KMS-11 (cell line): ENCODE measurements around the gene FUZ.
A peak's percentile ranks its signal among the peaks of the same experiment; 100 is the strongest.

Source experiments
- H2AFZ ChIP-seq: fragments of 200-600 bp; sonication (generic); 2 replicates; pipeline ENCODE4 v1.6.1; 2016; ENCODE audit warnings: antibody characterized with exemption, mixed run types, low read depth
- H3K27ac ChIP-seq: fragments of 200-600 bp; sonication (generic); 2 replicates; pipeline ENCODE4 v1.6.1; 2016; ENCODE audit warnings: mild to moderate bottlenecking, mixed run types
- H3K27me3 ChIP-seq: fragments of 200-600 bp; sonication (generic); 2 replicates; pipeline ENCODE4 v1.6.1; 2017; ENCODE audit warnings: mild to moderate bottlenecking, low read depth, mixed run types, moderate library complexity; ENCODE audit not compliant: insufficient read depth
- H3K36me3 ChIP-seq: fragments of 200-600 bp; sonication (generic); 2 replicates; pipeline ENCODE4 v1.6.1; 2017; ENCODE audit warnings: mild to moderate bottlenecking, mixed run types; ENCODE audit not compliant: insufficient read depth
- H3K4me1 ChIP-seq: fragments of 200-600 bp; sonication (generic); 2 replicates; pipeline ENCODE4 v1.6.1; 2016; ENCODE audit warnings: mild to moderate bottlenecking, low read depth, mixed run types; ENCODE audit not compliant: poor library complexity, severe bottlenecking
- H3K4me2 ChIP-seq: fragments of 200-600 bp; sonication (generic); 2 replicates; pipeline ENCODE4 v1.7.0; 2016; ENCODE audit warnings: mild to moderate bottlenecking, mixed run types
- H3K4me3 ChIP-seq: fragments of 200-600 bp; sonication (generic); IDR thresholded peaks from 2 replicates; pipeline ENCODE4 v1.6.1; 2017; ENCODE audit warnings: low read depth, low read length, mixed read lengths; ENCODE audit not compliant: insufficient read depth
- H3K79me2 ChIP-seq: fragments of 200-600 bp; sonication (generic); 2 replicates; pipeline ENCODE4 v1.6.1; 2016; ENCODE audit warnings: low read depth, mixed run types; ENCODE audit not compliant: insufficient read depth
- H3K9ac ChIP-seq: fragments of 200-600 bp; sonication (generic); 2 replicates; pipeline ENCODE4 v1.6.1; 2016; ENCODE audit warnings: mild to moderate bottlenecking, mixed run types
- H4K20me1 ChIP-seq: fragments of 200-600 bp; sonication (generic); 2 replicates; pipeline ENCODE4 v1.6.1; 2016; ENCODE audit warnings: mild to moderate bottlenecking, mixed run types; ENCODE audit not compliant: insufficient read depth
- TF ChIP-seq, protein P1 (sequence below): fragments of 200-600 bp; sonication (generic); conservative IDR thresholded peaks from 2 replicates; pipeline ENCODE4 v1.6.1; 2017; ENCODE audit warnings: low read depth, mild to moderate bottlenecking, antibody characterized with exemption, low read length, moderate library complexity, mixed read lengths

The FUZ gene

DNA sequence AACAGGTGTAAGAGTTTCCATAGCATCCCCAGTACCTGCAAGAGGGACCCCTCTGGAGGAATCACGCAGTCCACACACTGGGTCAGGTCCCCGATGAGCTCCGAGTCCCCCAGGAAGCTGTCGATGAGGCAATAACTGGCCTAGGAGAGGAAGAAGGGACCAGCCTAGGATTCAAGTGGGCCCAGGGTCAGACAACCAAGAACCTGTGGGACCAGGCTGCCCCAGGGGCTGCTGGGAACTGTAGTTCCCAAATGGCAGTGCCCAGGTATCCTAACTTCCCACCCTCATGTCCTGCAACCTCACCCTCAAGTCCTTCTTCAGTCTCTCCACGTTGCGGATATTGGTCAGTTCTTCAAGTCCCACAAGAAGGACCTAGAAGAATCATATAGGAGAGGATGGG lies 1.8 kb downstream of the FUZ start:
- no peaks in the 10 kb centered on the region for H3K79me2 ChIP-seq
- no peak overlapping the region for H3K9ac ChIP-seq
- peaks cover 34% of the 10 kb centered on the region for H3K4me1 ChIP-seq
- no peaks in the 10 kb centered on the region for H3K36me3 ChIP-seq
- H3K4me2 ChIP-seq = no peak overlapping the region
- H3K27ac ChIP-seq = no peak overlapping the region
- TF ChIP-seq, protein P1, sequence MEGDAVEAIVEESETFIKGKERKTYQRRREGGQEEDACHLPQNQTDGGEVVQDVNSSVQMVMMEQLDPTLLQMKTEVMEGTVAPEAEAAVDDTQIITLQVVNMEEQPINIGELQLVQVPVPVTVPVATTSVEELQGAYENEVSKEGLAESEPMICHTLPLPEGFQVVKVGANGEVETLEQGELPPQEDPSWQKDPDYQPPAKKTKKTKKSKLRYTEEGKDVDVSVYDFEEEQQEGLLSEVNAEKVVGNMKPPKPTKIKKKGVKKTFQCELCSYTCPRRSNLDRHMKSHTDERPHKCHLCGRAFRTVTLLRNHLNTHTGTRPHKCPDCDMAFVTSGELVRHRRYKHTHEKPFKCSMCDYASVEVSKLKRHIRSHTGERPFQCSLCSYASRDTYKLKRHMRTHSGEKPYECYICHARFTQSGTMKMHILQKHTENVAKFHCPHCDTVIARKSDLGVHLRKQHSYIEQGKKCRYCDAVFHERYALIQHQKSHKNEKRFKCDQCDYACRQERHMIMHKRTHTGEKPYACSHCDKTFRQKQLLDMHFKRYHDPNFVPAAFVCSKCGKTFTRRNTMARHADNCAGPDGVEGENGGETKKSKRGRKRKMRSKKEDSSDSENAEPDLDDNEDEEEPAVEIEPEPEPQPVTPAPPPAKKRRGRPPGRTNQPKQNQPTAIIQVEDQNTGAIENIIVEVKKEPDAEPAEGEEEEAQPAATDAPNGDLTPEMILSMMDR = no peak
- H4K20me1 ChIP-seq = no peaks in the 10 kb centered on the region
- no peaks in the 10 kb centered on the region for H3K27me3 ChIP-seq
- no peak overlapping the region for H3K4me3 ChIP-seq
- H2AFZ ChIP-seq = no peak overlapping the region

- H4K20me1 ChIP-seq = no peaks in the 10 kb centered on the region
- no peaks in the 10 kb centered on the region for H3K27me3 ChIP-seq
- no peaks in the 10 kb centered on the region for H3K36me3 ChIP-seq
- peak overlapping the region; percentile 52 for H3K27ac ChIP-seq
- TF ChIP-seq, protein P1 = no peak
- peak overlapping the region; percentile 51; the same call in 1 of the 2 replicates for H3K9ac ChIP-seq
- H3K4me3 ChIP-seq = no peak overlapping the region
- H3K4me1 ChIP-seq = peaks cover 33% of the 10 kb centered on the region
- H3K79me2 ChIP-seq = no peaks in the 10 kb centered on the region
- H3K4me2 ChIP-seq = peak overlapping the region; percentile 81
- H2AFZ ChIP-seq = peak overlapping the region; percentile 72
Measured at GRCh38 chr19:49809941-49810389, 3.1 kb downstream of the FUZ start.

DNA sequence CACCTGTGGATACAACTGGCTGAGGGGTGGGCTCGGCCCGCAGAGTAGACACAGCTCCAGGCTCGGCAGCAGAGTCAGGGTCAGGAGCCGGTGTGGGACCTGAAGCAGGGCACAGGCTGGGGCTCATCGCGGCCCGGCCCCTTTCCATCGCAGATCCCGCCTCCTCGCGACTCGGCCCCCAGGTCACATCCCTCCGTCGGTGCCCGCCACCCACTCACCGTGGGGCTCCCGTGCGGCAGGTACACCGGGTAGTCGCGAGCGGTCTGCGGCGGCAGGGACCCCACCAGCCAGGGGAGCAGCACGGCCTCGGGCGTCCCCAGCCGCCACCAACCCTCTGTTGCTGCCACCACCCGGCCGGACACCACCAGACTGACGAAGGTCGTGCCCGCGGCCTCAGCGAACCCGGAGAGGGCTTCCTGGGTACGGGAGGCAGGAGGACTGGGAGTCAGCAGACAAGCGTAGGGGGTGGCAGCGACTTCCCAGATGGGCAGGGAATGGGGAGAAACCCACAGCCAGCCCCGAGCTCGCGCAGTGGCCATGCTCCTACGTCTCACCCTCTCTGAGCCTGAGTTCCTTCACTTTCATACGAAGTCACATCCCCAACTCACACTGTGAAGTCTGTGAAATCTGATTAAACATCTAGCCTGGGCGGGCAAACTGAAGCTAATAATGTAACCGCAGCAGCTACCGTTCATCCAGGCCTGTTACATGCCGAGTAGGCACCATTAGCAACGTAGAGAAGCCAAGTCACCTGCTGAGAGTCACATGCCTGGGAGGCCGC lies 3.7 kb downstream of the FUZ start:
- Histone ChIP-seq H4K20me1 (no peaks in the 10 kb centered on the region), H3K36me3 (no peaks in the 10 kb centered on the region), H3K79me2 (no peaks in the 10 kb centered on the region), H3K27ac (peak overlapping the region; percentile 52), H3K4me1 (peaks cover 29% of the 10 kb centered on the region), H3K9ac (peak overlapping the region; percentile 51), H2AFZ (peak overlapping the region; percentile 72), H3K4me2 (peak overlapping the region; percentile 81), H3K4me3 (no peak overlapping the region), H3K27me3 (no peaks in the 10 kb centered on the region)
- TF ChIP-seq, protein P1 = no peak

DNA sequence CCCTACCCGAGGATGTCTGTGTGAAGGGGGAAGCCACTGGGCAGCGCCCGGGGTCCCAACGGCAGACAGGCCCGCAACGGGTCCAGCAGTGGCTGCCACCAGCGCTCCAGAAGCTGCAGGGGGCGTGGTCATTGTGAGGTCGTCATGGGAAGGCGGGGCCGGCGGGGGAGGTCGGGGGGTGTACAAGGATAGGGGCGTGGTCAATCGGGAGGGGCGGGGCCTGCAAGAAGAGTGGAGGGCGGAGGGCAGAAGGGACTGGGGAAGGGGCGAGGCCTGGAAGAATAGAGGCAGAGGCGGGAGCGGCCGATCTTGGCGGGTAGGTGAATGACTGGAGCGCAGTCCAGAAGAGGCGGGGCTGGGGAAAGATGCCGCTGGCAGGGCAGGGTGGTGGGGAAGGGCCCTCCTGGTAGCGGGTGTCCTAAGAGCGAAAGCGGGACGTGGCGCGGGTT lies 4.4 kb downstream of the FUZ start:
- Histone ChIP-seq H2AFZ (peak overlapping the region; percentile 72), H4K20me1 (no peaks in the 10 kb centered on the region), H3K4me1 (peaks cover 22% of the 10 kb centered on the region), H3K27me3 (no peaks in the 10 kb centered on the region), H3K36me3 (no peaks in the 10 kb centered on the region), H3K79me2 (no peaks in the 10 kb centered on the region), H3K4me3 (no peak overlapping the region), H3K27ac (peak overlapping the region; percentile 52), H3K4me2 (peak overlapping the region; percentile 81), H3K9ac (peak overlapping the region; percentile 51; the same call in 1 of the 2 replicates)
- TF ChIP-seq, protein P1 = 0 out of 2 replicates have a peak, but pooled peaks have one; percentile 1
